ENCODE measurements around the gene HIVEP3.

Gene HIVEP3

GRCh38 chr1:41749991-41750745, 168.6 kb downstream of the HIVEP3 start:
- no peak for DNase-seq

DNA sequence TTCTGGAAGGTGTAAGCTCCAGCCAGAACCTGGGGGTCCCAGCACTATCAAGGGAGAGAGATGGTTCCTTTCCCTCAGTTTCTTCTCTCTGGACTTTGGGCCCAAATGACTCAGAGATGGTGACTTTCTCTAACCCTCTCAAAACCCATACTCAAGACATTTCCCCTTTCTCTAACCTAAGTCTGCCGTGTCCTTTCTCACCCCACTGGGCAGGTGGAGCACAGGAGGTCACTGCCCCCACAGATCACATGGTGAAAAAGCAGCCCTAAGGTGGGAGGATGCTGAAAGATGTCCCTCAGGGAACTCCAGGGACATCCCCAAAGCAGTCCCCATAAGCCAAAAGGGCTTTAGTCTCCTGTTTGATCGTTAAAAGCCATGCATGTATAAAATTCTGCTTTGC, 173.7 kb downstream of the HIVEP3 start:
- DNase-seq = no peak

DNA sequence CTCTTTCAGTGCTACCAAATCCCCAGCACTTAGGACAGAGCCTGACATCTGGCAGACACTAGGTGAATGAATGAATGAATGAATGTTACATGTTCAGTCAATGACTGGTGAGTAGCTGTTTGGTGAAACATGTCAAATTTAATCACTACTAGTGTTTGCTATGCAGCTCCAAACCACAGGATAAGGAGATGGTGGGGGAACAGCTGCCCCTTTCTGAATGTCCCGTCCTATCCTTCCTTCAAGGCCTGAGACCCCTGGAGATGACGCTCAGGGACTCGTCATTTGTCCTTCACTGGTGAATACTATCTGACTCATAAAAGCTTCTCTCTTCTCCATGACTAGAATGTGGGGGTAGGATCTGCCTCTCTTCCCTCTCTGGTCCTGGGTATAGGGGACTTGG, 175.4 kb downstream of the HIVEP3 start:
- DNase-seq = peak; percentile 29

DNA sequence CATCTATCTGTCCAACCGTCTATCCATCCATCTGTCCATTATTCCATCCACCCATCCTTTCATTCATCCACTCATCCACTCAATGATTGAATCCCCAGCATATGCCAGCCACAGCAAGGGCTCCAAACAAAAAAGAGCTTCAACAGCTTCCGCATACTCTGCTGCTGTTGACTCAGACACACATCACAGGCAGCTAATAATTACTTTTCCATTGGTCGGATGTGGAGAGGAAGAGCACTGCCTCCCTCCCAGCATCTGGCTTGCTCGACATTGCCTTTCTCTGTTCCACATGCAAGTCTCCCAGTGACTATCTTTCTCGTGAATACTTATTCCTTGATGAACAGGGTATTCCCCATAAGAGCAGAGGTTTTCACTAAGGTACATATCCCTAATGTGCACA, 176.5 kb downstream of the HIVEP3 start:
- no peak for DNase-seq

- DNase-seq = peak; percentile 80
These were observed 177.5 kb downstream of the HIVEP3 start for GRCh38 chr1:41741244-41741643.

DNA sequence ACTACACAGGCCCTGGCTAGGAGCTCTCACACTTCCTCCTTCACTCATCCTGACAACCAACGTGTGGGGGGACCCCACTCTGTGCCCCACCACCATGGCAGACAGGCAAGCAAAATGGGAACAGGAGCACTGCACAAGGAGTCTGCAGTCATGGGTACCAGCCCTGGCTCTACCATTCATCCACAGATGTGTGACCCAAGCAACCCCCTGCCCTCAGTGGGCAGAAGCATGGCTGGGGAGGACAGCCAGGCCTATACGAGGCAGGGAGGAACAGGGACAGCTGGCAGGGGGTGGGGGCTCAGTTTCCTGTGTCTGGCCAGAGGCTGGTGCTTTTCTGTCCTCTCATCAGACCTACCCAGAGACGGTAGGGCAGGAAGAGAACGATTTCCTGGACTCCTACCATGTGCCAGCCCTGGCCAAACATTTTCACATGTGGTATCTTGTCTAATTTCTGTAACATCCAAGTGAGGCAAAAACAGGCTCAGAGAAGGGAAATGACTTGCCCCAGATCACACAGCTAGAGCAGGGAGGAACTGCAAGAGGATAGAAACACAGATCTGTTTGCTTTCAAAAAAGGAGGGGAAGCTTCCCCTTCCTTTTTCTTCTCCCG, 178.0 kb downstream of the HIVEP3 start:
- DNase-seq = peak; percentile 52

DNA sequence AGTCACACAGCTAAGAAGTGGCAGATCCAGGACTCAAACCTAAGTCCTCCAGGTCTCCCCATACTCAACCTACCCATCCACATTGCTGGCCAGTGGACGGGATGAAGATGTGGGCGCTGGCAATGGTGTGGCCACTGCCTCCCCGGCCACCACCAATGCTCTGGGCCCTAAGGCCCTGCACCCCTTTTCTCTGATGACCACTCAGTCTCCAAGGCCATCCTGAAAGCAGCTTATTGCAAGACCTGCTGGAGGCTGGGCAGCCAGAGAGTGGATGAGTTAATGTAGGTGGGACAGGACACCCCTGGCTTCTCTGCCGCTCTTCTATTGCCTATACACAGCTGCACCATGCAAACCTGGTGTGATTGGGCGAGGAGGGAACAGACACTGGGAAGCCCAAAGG, 178.7 kb downstream of the HIVEP3 start:
- DNase-seq = no peak

DNA sequence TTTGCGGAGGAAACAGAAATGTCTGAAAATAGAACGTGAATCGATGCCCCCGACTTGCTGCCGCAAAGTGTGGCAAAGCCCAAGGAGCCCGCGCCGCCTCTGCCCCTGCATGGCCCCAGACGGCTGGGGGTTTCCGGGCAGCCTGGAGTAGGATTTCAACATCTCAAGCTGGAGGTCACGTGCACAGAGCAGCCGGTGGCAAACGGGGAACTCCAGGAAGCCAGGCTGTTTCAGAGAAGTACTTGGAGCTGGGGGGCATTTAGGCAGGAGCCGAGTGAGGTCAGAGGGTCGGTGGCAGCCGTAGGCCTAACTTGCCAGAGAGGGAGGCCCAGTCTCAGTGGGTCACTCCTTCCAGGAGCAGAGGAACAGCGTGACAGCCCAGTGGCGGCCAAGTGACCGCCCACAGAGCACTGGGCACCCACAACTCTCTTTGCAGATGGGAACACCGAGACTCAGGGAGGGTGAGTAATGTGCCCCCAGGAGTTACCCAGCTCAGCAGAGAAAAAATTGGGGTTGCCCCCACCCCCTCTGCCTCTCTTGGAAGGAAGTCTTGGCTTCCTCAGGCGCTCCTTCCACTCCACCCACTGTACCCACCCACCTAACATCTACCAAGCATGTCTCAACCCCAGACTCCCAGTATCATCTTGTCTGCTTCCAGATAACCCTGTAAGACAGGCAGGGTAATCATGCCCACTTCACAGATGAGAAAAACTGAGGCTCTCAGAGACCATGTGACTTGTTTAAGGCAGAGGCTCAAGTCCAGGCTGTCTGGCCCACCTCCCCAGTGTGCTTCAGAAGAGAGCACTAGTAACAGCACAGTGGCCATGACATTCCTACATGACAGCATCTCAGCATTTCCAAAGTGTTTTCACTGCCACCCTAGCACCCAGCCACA, 179.4 kb downstream of the HIVEP3 start:
- peak; percentile 95 for DNase-seq

- DNase-seq = peak; percentile 24
These were observed 180.2 kb downstream of the HIVEP3 start for GRCh38 chr1:41738475-41738874.

DNA sequence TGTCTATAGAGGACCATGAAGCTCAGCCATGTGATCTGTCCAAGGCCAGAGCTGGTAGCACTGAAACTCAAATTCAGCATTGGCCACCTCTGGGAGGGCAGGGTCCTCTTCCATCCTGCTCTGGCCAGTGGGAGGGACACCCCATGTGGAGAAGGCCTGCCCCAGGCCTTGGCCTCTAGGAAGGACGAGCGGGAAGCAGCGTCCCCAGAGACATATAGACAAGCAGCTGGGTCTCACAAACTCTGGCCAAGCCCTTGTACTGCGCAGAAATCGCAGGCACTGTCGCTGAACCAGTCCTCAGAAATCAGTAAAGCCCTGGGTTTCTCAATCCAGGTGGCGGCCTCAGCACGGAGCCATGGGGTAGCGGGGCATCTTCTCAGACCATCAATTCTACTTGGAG, 180.7 kb downstream of the HIVEP3 start:
- DNase-seq = no peak

- no peak for DNase-seq
These were observed 183.0 kb downstream of the HIVEP3 start for GRCh38 chr1:41735631-41736260.

GRCh38 chr1:41735139-41735538, 183.6 kb downstream of the HIVEP3 start:
- no peak for DNase-seq

DNA sequence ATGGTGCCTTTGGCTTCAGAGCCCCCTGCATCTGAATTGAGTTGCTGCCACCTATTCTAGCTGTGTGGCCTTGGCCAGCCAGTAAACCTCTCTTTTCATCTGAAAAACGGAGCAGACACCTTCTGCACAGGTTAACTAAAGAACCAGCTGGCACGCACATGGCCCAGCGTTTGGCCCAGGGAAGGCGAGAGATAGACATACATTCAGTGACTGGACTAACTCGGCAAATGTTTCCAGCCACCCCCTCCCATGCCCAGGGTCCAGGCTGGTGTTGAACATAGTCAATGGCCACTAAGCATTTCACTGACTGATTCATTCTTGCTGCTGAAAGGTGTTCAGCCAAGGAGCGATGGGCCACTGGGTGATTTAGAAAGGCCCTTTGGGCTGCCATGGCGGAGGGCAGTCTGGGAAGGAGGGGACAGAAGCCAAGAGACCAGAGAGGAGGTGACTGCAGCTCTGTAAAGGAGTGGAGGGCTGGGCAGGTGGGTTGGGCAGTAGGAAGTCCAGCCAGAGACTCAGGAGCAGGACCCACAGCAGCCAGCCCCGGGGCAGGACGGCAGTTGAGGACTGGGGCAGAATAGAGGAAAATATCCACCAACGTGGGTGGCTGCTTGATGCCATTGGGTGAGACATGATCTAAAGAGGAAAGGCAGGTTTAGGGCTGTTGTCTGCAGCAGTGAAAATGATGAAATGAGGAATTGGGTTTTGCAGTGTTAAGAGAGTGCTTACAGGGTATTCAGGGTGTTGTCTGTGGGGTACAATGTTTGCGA, 184.3 kb downstream of the HIVEP3 start:
- no peak for DNase-seq

DNA sequence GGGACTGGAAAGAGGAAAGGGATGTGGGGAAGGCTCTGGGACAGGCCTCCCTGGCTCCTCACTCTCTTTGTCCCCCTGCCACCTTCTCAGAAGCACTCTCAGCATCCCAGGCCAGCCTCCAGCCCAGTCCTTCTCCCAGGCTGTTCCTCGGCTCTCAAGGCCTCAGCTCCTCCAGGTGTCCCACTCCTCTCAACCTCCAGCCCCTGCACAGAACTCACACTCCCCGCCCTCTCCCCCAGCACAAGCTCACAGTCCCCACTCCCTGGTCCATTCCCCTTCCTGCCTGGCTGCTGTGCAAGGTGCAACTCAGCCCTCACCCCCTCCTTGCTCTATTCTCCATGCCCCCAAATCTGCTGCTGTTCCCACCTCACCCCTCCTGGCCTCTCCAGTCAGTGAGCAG, 185.0 kb downstream of the HIVEP3 start:
- DNase-seq = no peak

- DNase-seq = no peak
These were observed 185.7 kb downstream of the HIVEP3 start for GRCh38 chr1:41733021-41733420.

DNA sequence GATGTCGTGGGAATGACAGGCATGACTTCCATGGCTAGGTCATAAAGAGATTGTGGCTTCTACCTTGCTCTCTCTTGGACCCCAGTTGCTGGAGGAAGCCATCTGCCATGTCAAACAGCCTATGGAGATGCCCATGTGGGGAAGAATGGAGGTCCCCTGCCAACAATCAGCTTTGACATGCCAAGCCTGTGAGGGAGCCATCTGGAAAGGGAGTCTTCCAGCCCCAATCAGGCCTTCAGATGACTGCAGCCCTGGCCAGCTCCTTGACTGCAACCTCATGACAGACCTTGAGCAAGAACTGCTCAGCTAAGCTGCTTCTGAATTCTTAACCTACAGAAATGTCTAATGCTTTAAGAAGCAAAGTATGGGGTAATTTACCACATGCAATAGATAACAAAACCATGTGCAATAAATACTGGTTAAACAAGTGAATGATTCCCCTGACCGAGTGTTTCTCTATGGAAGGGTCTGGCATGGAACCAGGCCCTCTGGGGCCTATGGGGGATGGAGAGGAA, 187.1 kb downstream of the HIVEP3 start:
- DNase-seq = no peak

GRCh38 chr1:41730806-41731205, 187.9 kb downstream of the HIVEP3 start:
- DNase-seq = no peak

- DNase-seq = peak; percentile 87
These were observed 190.1 kb downstream of the HIVEP3 start for GRCh38 chr1:41728403-41729202.

DNA sequence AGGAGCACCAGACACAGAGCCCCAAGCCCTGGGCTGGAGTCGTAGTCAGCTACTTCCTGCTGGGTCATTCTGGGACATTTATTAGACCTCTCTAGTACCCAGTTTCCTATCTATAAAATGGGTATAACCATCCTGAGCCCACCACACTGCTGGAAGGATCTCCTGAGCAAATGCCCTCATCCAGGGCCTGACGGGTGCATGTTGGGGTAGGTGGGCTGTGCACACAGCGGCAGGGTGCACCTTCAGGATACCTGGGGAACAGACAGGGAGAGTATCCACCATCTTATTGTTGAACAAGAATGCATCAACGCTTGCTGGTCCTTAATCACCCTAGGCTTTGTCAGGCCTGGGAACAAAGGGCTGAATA, 191.0 kb downstream of the HIVEP3 start:
- DNase-seq = no peak

GRCh38 chr1:41726899-41727748, 191.6 kb downstream of the HIVEP3 start:
- peak; percentile 43 for DNase-seq

Measured in stimulated activated CD4-positive, alpha-beta T cell treated with anti-CD3 and anti-CD28 coated beads, Interleukin-15, amount 100 ng/mL, for 24 hours (primary cell).